ENCODE measurements around the gene NXPH4. TPM values are rescaled to one million over a fixed set of nuclear protein-coding genes. Genes with fewer than 3 reads are reported as not detected.

NXPH4 gene
- total and polyA plus RNA-seq, 2 donors (not counting 1 experiment from before 2014, with no cell fraction given), result 3.5 to 8.6 TPM

- Histone ChIP-seq H3K4me3 (ENCODE audit: control extremely low read depth in 1 of 5, extremely low read depth in 1 of 5, insufficient read depth in 1 of 5, low read depth in 2 of 5, low read length in 4 of 5) (no peak overlapping the region), H3K36me3 (replicated peaks in 1 of 2; ENCODE audit: control extremely low read depth in 1 of 2, control insufficient read depth in 1 of 2, extremely low read depth in 1 of 2, insufficient read depth in 2 of 2, low read length in 1 of 2) (no peaks in the 10 kb centered on the region), H3K9ac (ENCODE audit: low read length) (no peak overlapping the region), H3K9me3 (ENCODE audit: control extremely low read depth in 1 of 3, control insufficient read depth in 2 of 3, insufficient read depth in 1 of 3, low read length in 2 of 3) (no peaks in the 10 kb centered on the region), H3K27me3 (replicated peaks in 1 of 4; ENCODE audit: control extremely low read depth in 1 of 4, control insufficient read depth in 3 of 4, insufficient read depth in 4 of 4, low read length in 3 of 4) (no peaks in the 10 kb centered on the region), H2AFZ (ENCODE audit: insufficient read depth, low read depth, low read length, poor library complexity, severe bottlenecking) (no peak overlapping the region), H3K4me1 (ENCODE audit: control insufficient read depth in 2 of 2, insufficient read depth in 2 of 2, low read length in 2 of 2) (no peaks in the 10 kb centered on the region), H3K79me2 (ENCODE audit: control insufficient read depth, insufficient read depth, low read length) (no peaks in the 10 kb centered on the region), H3K27ac (ENCODE audit: low read length in 2 of 2) (no peak overlapping the region), H4K20me1 (ENCODE audit: control insufficient read depth, insufficient read depth, low read length, poor library complexity, severe bottlenecking) (no peaks in the 10 kb centered on the region), H3K4me2 (replicated peaks; ENCODE audit: low read depth, low read length, poor library complexity, severe bottlenecking) (no peak overlapping the region)
- no peak for ATAC-seq (ENCODE audit: low read depth)
- WGBS (ENCODE audit: insufficient coverage), result 86% methylated on average over 2 of the region's 4 CpGs
- DNase-seq, result no peak
- Mint-ChIP-seq H3K27ac (no peak overlapping the region), H3K9me3 (ENCODE audit: insufficient read depth) (no peaks in the 10 kb centered on the region), H3K4me3 (no peak overlapping the region), H3K27me3 (peaks cover 3% of the 10 kb centered on the region), H3K4me1 (no peaks in the 10 kb centered on the region)
- TF ChIP-seq CTCF (IDR thresholded peaks at IDR 0.05) (no peak), EZH2 (IDR thresholded peaks at IDR 0.05; ENCODE audit: borderline replicate concordance, insufficient read depth, low read depth, low read length, poor library complexity, severe bottlenecking) (no peak)
- POLR2A ChIA-PET, result no interaction called here
- intact Hi-C loops (cut with micrococcal nuclease), result loop anchor here (2.0 kb wide), 2 partner anchors 47 to 103 kb away; no protein-coding TSS in a partner anchor
- CTCF ChIA-PET, result interaction anchor here (0.6 to 7.7 kb wide), 5 partner anchors 15 to 144 kb away, joined by 3 to 97 read pairs (median 7); partner anchors contain the start of gene LRP1
Observed at GRCh38 chr12:57171668-57172067, 44.9 kb upstream of the NXPH4 start.

- peak; percentile 21 for ATAC-seq (ENCODE audit: low read depth)
- 84% methylated on average over 11 of the region's 11 CpGs for WGBS (ENCODE audit: insufficient coverage)
- no peak overlapping the region for H3K4me2 ChIP-seq (replicated peaks; ENCODE audit: low read depth, low read length, poor library complexity, severe bottlenecking)
- H3K4me3 Mint-ChIP-seq, result no peak overlapping the region
- TF ChIP-seq CTCF (IDR thresholded peaks at IDR 0.05) (peak; percentile 40), EZH2 (IDR thresholded peaks at IDR 0.05; ENCODE audit: borderline replicate concordance, insufficient read depth, low read depth, low read length, poor library complexity, severe bottlenecking) (no peak)
- no peaks in the 10 kb centered on the region for H4K20me1 ChIP-seq (ENCODE audit: control insufficient read depth, insufficient read depth, low read length, poor library complexity, severe bottlenecking)
- no peaks in the 10 kb centered on the region for H3K4me1 Mint-ChIP-seq
- POLR2A ChIA-PET, result no interaction called here
- no peak overlapping the region for H3K9ac ChIP-seq (ENCODE audit: low read length)
- H3K9me3 Mint-ChIP-seq (ENCODE audit: insufficient read depth), result no peaks in the 10 kb centered on the region
- H3K27ac Mint-ChIP-seq, result no peak overlapping the region
- no peak overlapping the region for H3K27ac ChIP-seq (ENCODE audit: low read length in 2 of 2)
- H3K4me3 ChIP-seq (ENCODE audit: control extremely low read depth in 1 of 5, extremely low read depth in 1 of 5, insufficient read depth in 1 of 5, low read depth in 2 of 5, low read length in 4 of 5), result no peak overlapping the region
- H3K79me2 ChIP-seq (ENCODE audit: control insufficient read depth, insufficient read depth, low read length), result no peaks in the 10 kb centered on the region
- H3K9me3 ChIP-seq (ENCODE audit: control extremely low read depth in 1 of 3, control insufficient read depth in 2 of 3, insufficient read depth in 1 of 3, low read length in 2 of 3), result no peaks in the 10 kb centered on the region
- peaks cover 3% of the 10 kb centered on the region for H3K27me3 Mint-ChIP-seq
- H3K27me3 ChIP-seq (replicated peaks in 1 of 4; ENCODE audit: control extremely low read depth in 1 of 4, control insufficient read depth in 3 of 4, insufficient read depth in 4 of 4, low read length in 3 of 4), result no peaks in the 10 kb centered on the region
- CTCF ChIA-PET, result interaction anchor here (0.5 to 7.7 kb wide), 10 partner anchors 9 to 420 kb away, joined by 3 to 97 read pairs (median 4); partner anchors contain the start of gene LRP1
- H3K4me1 ChIP-seq (ENCODE audit: control insufficient read depth in 2 of 2, insufficient read depth in 2 of 2, low read length in 2 of 2), result no peaks in the 10 kb centered on the region
- no peaks in the 10 kb centered on the region for H3K36me3 ChIP-seq (replicated peaks in 1 of 2; ENCODE audit: control extremely low read depth in 1 of 2, control insufficient read depth in 1 of 2, extremely low read depth in 1 of 2, insufficient read depth in 2 of 2, low read length in 1 of 2)
- no peak for DNase-seq
- H2AFZ ChIP-seq (ENCODE audit: insufficient read depth, low read depth, low read length, poor library complexity, severe bottlenecking), result no peak overlapping the region
- intact Hi-C loops (cut with micrococcal nuclease), result loop anchor here (2.0 kb wide), 2 partner anchors 48 to 104 kb away; no protein-coding TSS in a partner anchor
Observed at GRCh38 chr12:57173089-57173488, 43.5 kb upstream of the NXPH4 start.

All from B cell (primary cell).